HepG2 (cell line): Measurements from ENCODE around the gene E2F8. TPM values are rescaled to one million over a fixed set of nuclear protein-coding genes. Genes with fewer than 3 reads are reported as not detected.

ENCODE experiments used
- ATAC-seq: fragments of 200-7000 bp; cut with Tn5 transposase; 3 replicates; pipeline ENCODE4 v1.9.1; 2020; ENCODE audit warnings: mild to moderate bottlenecking, moderate library complexity
- BruUV-seq: library from RNA; stranded (reverse); fragments of 400-500 nt; replicated peaks from 2 replicates; lab custom pipeline; 2021; lab: Mats Ljungman, UMichigan
- CTCF ChIA-PET: fragments of 300-600 bp; formaldehyde crosslinking; extraction: SDS; loops from one replicate; lab custom pipeline; 2021; ENCODE audit warnings: low total read pairs, inconsistent platforms, low intra/inter-chr PET ratio; lab: Yijun Ruan, JAX
- POLR2A ChIA-PET: fragments of 350-600 bp; sonication (Branson Sonifier 250); formaldehyde crosslinking; loops from one replicate; lab custom pipeline; 2020; ENCODE audit warnings: antibody characterized with exemption, inconsistent platforms; lab: Yijun Ruan, JAX
- DNase-seq: peaks from one replicate; pipeline ENCODE4 v3.0.0-alpha.2; 2015; ENCODE audit warnings: low spot score
- FAIRE-seq: peaks from 3 replicates; lab custom pipeline; 2011; peaks lifted over from hg19 to GRCh38; lab: Jason Lieb, UNC
- H2AFZ ChIP-seq: one replicate; pipeline ENCODE4 v1.6.1; 2011; ENCODE audit warnings: low read length, inconsistent platforms
- H3K27ac ChIP-seq: fragments of 300-600 bp; 3 replicates; pipeline ENCODE4 v1.8.0; 2011; ENCODE audit warnings: mixed run types, mild to moderate bottlenecking, mixed read lengths, low read length, inconsistent platforms; ENCODE audit not compliant: insufficient read depth; ENCODE audit errors: extremely low read length
- H3K27me3 ChIP-seq, 2 experiments: fragments of 200-600 bp in 1 of 2; 2 replicates in 1 of 2; 3 replicates in 1 of 2; pipeline versions ENCODE4 v1.6.0 to v1.8.0; 2011; ENCODE audit warnings: low read length in 2 of 2, mild to moderate bottlenecking in 2 of 2, moderate library complexity in 2 of 2, inconsistent platforms in 1 of 2; ENCODE audit not compliant: insufficient read depth in 2 of 2, control insufficient read depth in 1 of 2
- H3K36me3 ChIP-seq, 2 experiments: fragments of 200-600 bp in 1 of 2; replicated peaks in 1 of 2; 2 replicates in 1 of 2; 3 replicates in 1 of 2; pipeline versions ENCODE4 v1.5.1 to v1.8.0; 2011; ENCODE audit warnings: low read length in 2 of 2, inconsistent platforms in 1 of 2; ENCODE audit not compliant: insufficient read depth in 2 of 2, control insufficient read depth in 1 of 2
- H3K4me1 ChIP-seq: 2 replicates; pipeline ENCODE4 v1.5.1; 2012; ENCODE audit warnings: low read length, inconsistent platforms; ENCODE audit not compliant: insufficient read depth
- H3K4me2 ChIP-seq: 2 replicates; pipeline ENCODE4 v1.6.0; 2011; ENCODE audit warnings: low read depth, low read length, inconsistent platforms
- H3K4me3 ChIP-seq, 3 experiments: fragments of 200-600 bp in 1 of 3; sonication (generic), shearing (Covaris generic) in 1 of 3; replicated peaks in 1 of 3; 2 replicates each; pipeline ENCODE4 v1.5.1; 2011 to 2016; ENCODE audit warnings: low read length in 3 of 3, inconsistent platforms in 2 of 3, low read depth in 2 of 3, mild to moderate bottlenecking in 2 of 3, control low read depth in 1 of 3, mixed read lengths in 1 of 3; ENCODE audit not compliant: insufficient read depth in 1 of 3
- H3K79me2 ChIP-seq: one replicate; pipeline ENCODE4 v1.6.1; 2011; ENCODE audit warnings: low read length, inconsistent platforms; ENCODE audit not compliant: insufficient read depth
- H3K9ac ChIP-seq: 2 replicates; pipeline ENCODE4 v1.6.0; 2011; ENCODE audit warnings: mild to moderate bottlenecking, low read depth, low read length, inconsistent platforms; ENCODE audit not compliant: insufficient read depth
- H3K9me3 ChIP-seq: 2 replicates; pipeline ENCODE4 v1.5.1; 2012; ENCODE audit warnings: mild to moderate bottlenecking, low read length
- H4K20me1 ChIP-seq: 2 replicates; pipeline ENCODE4 v1.6.0; 2011; ENCODE audit warnings: inconsistent platforms, mild to moderate bottlenecking, low read length, moderate library complexity; ENCODE audit not compliant: insufficient read depth
- MXI1 ChIP-seq: IDR thresholded peaks from 3 replicates; pipeline ENCODE4 v1.6.1; 2012; ENCODE audit warnings: low read depth, low read length, inconsistent platforms, borderline replicate concordance
- NFYB ChIP-seq: sonication (generic); formaldehyde crosslinking; IDR thresholded peaks from 2 replicates; pipeline ENCODE4 v1.4.0; 2020; ENCODE audit warnings: missing genetic modification reagents
- PITX1 ChIP-seq: sonication (generic); formaldehyde crosslinking; IDR thresholded peaks from 2 replicates; pipeline ENCODE4 v1.5.1; 2020; ENCODE audit warnings: mild to moderate bottlenecking, missing genetic modification reagents
- SCMH1 ChIP-seq: sonication (generic); formaldehyde crosslinking; IDR thresholded peaks from 2 replicates; pipeline ENCODE4 v1.9.0; 2021; ENCODE audit warnings: missing genetic modification reagents, mild to moderate bottlenecking, borderline replicate concordance
- ZNF335 ChIP-seq: sonication (generic); formaldehyde crosslinking; IDR thresholded peaks from 2 replicates; pipeline ENCODE4 v1.4.0; 2020; ENCODE audit warnings: missing genetic modification reagents
- ZNF430 ChIP-seq: sonication (generic); formaldehyde crosslinking; IDR thresholded peaks from 2 replicates; pipeline ENCODE4 v1.9.0; 2021; ENCODE audit warnings: mild to moderate bottlenecking, missing genetic modification reagents
- WGBS: methylation state at CpG from one replicate; pipeline ENCODE4 v1.1.6; 2017; ENCODE audit warnings: low lambda C conversion rate; 5-methylcytosine and 5-hydroxymethylcytosine counted together
- in situ Hi-C: cut with HindIII; loops from 2 replicates; pipeline ENCODE4 v1.10.0; 2017; ENCODE audit warnings: low pct_unique_long_range_greater_than_20kb; ENCODE audit not compliant: extremely low pct_ligation_motif_present
- intact Hi-C: fragments of 100-400 bp; cut with micrococcal nuclease; formaldehyde crosslinking; loops from one replicate; pipeline ENCODE4 v1.10.0; 2022; ENCODE audit not compliant: unreplicated experiment
- polyA plus RNA-seq, 8 experiments: library from polyadenylated mRNA; depleted of rRNA in 3 of 8; stranded (reverse) in 7 of 8; unstranded in 1 of 8; fragments of >200 nt; fragmentation: Illumina TruSeq in 4 of 8; extraction: Trizol in 4 of 8; gene quantifications; 2 replicates each; pipeline versions ENCODE4 v1.2.1 to v1.2.3, GENCODE V29; 2011 to 2016; ENCODE audit warnings: low read depth in 4 of 8, missing spikeins in 1 of 8, mixed read lengths in 1 of 8; ENCODE audit not compliant: insufficient read depth in 1 of 8
- total RNA-seq, 5 experiments: library from RNA; depleted of rRNA; stranded (reverse); fragments of >200 nt; fragmentation: Illumina TruSeq; extraction: Trizol; gene quantifications; 2 replicates each; pipeline ENCODE4 v1.2.3, GENCODE V29; 2016; ENCODE audit warnings: low read depth in 1 of 5
- TF ChIP-seq, protein P1 (sequence below): sonication (generic); formaldehyde crosslinking; IDR thresholded peaks from 2 replicates; pipeline ENCODE4 v1.8.0; 2022; ENCODE audit warnings: missing genetic modification reagents, mild to moderate bottlenecking, borderline replicate concordance
- TF ChIP-seq, protein P2 (sequence below): IDR thresholded peaks from 2 replicates; pipeline ENCODE4 v1.6.1; 2016; ENCODE audit warnings: missing compliant biosample characterization, missing genetic modification reagents, borderline replicate concordance
- TF ChIP-seq, protein P3 (sequence below): sonication (generic); formaldehyde crosslinking; conservative IDR thresholded peaks from 2 replicates; pipeline ENCODE4 v1.5.0; 2020; ENCODE audit warnings: missing genetic modification reagents

Gene E2F8
- total and polyA plus RNA-seq, 2 of the 13 experiments (the other 11 are each of a cell fraction or from before 2014, with no cell fraction given) = 3.3 to 8.9 TPM

DNA sequence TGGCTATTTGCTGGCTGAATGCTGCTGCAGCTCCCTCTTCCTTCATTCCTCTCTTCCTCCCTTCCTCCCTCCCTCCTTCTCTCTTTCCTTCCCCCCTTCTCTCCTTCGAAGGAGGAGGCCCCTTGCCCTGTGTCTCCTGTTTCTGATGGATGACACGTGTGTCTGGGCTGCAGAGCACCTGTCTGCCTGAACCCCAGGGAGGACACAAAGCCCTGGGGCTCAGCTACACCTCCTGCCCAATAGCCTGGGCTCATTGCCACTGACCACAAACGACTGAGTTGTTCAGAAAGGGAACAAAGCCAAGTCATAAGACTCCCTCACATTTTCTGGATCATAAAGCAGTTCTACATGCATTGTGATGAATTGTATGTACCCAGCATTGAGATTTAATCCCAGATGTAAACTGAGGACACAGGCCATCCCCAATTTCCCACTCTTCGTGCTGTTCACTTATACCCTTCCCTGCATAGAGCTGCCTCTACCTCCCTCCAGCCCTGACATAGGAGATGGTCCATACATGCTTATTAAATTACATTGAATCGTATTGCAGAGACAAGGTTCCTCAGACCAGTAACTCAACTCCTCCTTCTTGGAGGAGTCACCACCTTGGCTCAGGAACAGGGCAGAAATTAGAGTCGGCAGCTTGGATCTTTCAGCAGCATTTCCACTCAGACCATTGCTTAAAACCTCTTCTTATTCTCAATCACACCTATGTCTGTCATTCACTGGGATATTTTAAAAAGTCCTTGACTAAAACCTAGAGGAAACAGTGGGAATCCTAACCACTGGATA lies 40.1 kb downstream of the E2F8 start:
- Histone ChIP-seq H3K27ac (no peak overlapping the region), H3K27me3 (peaks cover 0 to 13% of the 10 kb centered on the region in 2 experiments; a peak in 1 of 5 replicates), H3K9me3 (no peaks in the 10 kb centered on the region), H3K4me1 (no peaks in the 10 kb centered on the region), H3K79me2 (no peaks in the 10 kb centered on the region), H4K20me1 (no peaks in the 10 kb centered on the region)
- ChIA-PET POLR2A (no interaction called here), CTCF (no interaction called here)
- intact Hi-C loops (no loop called here), in situ Hi-C loops (no loop called here)
- no peak for DNase-seq
- WGBS = 0% methylated on average over 6 of the region's 6 CpGs
- no peak for ATAC-seq
- TF ChIP-seq, protein P1, sequence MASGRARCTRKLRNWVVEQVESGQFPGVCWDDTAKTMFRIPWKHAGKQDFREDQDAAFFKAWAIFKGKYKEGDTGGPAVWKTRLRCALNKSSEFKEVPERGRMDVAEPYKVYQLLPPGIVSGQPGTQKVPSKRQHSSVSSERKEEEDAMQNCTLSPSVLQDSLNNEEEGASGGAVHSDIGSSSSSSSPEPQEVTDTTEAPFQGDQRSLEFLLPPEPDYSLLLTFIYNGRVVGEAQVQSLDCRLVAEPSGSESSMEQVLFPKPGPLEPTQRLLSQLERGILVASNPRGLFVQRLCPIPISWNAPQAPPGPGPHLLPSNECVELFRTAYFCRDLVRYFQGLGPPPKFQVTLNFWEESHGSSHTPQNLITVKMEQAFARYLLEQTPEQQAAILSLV (CRISPR knock-in tag) = no peak
- TF ChIP-seq PITX1 (CRISPR knock-in tag) (no peak), SCMH1 (no peak), ZNF430 (CRISPR knock-in tag) (no peak), NFYB (CRISPR knock-in tag) (no peak), ZNF335 (CRISPR knock-in tag) (no peak), MXI1 (no peak)
- TF ChIP-seq, protein P2, sequence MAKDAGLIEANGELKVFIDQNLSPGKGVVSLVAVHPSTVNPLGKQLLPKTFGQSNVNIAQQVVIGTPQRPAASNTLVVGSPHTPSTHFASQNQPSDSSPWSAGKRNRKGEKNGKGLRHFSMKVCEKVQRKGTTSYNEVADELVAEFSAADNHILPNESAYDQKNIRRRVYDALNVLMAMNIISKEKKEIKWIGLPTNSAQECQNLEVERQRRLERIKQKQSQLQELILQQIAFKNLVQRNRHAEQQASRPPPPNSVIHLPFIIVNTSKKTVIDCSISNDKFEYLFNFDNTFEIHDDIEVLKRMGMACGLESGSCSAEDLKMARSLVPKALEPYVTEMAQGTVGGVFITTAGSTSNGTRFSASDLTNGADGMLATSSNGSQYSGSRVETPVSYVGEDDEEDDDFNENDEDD (CRISPR knock-in tag) = no peak
- TF ChIP-seq, protein P3, sequence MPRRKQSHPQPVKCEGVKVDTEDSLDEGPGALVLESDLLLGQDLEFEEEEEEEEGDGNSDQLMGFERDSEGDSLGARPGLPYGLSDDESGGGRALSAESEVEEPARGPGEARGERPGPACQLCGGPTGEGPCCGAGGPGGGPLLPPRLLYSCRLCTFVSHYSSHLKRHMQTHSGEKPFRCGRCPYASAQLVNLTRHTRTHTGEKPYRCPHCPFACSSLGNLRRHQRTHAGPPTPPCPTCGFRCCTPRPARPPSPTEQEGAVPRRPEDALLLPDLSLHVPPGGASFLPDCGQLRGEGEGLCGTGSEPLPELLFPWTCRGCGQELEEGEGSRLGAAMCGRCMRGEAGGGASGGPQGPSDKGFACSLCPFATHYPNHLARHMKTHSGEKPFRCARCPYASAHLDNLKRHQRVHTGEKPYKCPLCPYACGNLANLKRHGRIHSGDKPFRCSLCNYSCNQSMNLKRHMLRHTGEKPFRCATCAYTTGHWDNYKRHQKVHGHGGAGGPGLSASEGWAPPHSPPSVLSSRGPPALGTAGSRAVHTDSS (CRISPR knock-in tag) = no peak
- TF ChIP-seq, all 625 proteins: peak for 0
- Histone ChIP-seq H3K4me3 (no peak overlapping the region), H3K4me2 (no peak overlapping the region), H3K9ac (no peak overlapping the region), H2AFZ (no peak overlapping the region), H3K36me3 (no peaks in the 10 kb centered on the region)
- FAIRE-seq = no peak
- no TSS peak for BruUV-seq
